Measurements from ENCODE around the gene FAM236C.
"Not testable (repeated sequence)": the region's sequence is repeated elsewhere in the genome, so short reads cannot be mapped to it uniquely, and the experiment has no call there.

Gene FAM236C

GRCh38 chrX:72912315-72912714 is at the start of gene FAM236C:
TSS of gene FAM236C (plus strand) at chrX:72912615. CDS start at chrX:72912715, 100 bp downstream.
- DNase-seq, result not testable (repeated sequence)

GRCh38 chrX:72882898-72883297 is 29.5 kb upstream of the FAM236C start:
- DNase-seq, result not testable (repeated sequence)

GRCh38 chrX:72889740-72890139 is 22.7 kb upstream of the FAM236C start:
- DNase-seq, result not testable (repeated sequence)

GRCh38 chrX:72916096-72916495 is 3.7 kb downstream of the FAM236C start:
- not testable (repeated sequence) for DNase-seq

GRCh38 chrX:72932283-72932682 is 19.9 kb downstream of the FAM236C start:
- DNase-seq, result not testable (repeated sequence)

GRCh38 chrX:72936455-72936854 is 24.0 kb downstream of the FAM236C start:
- not testable (repeated sequence) for DNase-seq

GRCh38 chrX:72936882-72937455 is 24.6 kb downstream of the FAM236C start:
- not testable (repeated sequence) for DNase-seq

GRCh38 chrX:72937906-72938305 is 25.5 kb downstream of the FAM236C start, which contains the start of gene FAM236A:
TSS of gene FAM236A (plus strand) at chrX:72938206. CDS start at chrX:72938263, 57 bp downstream.
- DNase-seq, result not testable (repeated sequence)

- not testable (repeated sequence) for DNase-seq
These were observed 29.9 kb downstream of the FAM236C start for GRCh38 chrX:72942272-72942671.

GRCh38 chrX:72943035-72943818 is 30.8 kb downstream of the FAM236C start:
- DNase-seq, result not testable (repeated sequence)

- not testable (repeated sequence) for DNase-seq
These were observed 31.4 kb downstream of the FAM236C start, which contains the start of gene DMRTC1 for GRCh38 chrX:72943819-72944169. TSS of gene DMRTC1 (minus strand) at chrX:72943837. CDS start at chrX:72875694, 68,143 bp downstream.

GRCh38 chrX:72959971-72960370 is 47.6 kb downstream of the FAM236C start:
- not testable (repeated sequence) for DNase-seq

Data from NCI-H1092 (cell line).